Erythroblast (primary cell): Measurements from ENCODE around the gene ZNF609.

Experiments used
- GATA1 ChIP-seq: IDR thresholded peaks from 2 replicates; pipeline ENCODE4 v1.6.1; 2011; ENCODE audit warnings: low read depth, mild to moderate bottlenecking, control low read depth, low read length, moderate library complexity
- POLR2A ChIP-seq: IDR thresholded peaks from 2 replicates; pipeline ENCODE4 v1.6.1; 2011; ENCODE audit warnings: mild to moderate bottlenecking, low read length

GRCh38 chr15:64466408-64467141, 6.2 kb downstream of the ZNF609 start:
- TF ChIP-seq POLR2A (no peak), GATA1 (no peak)
